ENCODE data around the gene GCNT1.

GCNT1 gene

DNA sequence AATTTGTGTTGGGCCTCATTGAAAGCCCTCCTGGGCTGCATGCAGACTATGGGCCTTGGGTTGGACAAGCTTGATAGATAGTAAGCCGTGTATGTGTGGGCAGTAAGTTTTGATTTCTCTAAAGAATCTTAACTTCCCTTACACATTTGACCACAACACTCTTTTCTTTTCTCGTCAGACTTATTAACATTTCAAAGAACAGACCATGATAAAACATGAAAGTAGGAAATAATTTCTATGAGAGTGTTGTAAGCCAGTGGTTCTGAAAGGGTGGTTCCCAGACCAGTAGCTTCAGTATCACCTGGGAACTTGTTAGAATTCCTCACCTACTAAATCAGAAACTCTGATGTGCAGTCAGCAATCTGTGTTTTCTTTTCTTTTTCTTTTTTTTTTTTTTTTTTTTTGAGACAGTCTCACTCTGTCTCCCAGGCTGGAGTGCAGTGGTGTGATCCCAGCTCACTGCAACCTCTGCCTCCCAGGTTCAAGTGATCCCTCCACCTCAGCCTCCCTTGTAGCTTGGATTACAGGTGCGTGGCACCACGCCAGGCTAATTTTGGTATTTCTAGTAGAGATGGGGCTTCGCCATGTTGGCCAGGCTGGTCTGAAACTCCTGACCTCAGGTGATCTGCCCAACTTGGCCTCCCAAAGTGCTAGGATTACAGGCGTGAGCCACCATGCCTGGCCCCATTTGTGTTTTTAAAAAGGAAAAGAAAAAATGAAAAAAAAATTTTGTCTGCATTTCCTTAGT is 20.0 kb upstream of the GCNT1 start:
- TF ChIP-seq, protein P1, sequence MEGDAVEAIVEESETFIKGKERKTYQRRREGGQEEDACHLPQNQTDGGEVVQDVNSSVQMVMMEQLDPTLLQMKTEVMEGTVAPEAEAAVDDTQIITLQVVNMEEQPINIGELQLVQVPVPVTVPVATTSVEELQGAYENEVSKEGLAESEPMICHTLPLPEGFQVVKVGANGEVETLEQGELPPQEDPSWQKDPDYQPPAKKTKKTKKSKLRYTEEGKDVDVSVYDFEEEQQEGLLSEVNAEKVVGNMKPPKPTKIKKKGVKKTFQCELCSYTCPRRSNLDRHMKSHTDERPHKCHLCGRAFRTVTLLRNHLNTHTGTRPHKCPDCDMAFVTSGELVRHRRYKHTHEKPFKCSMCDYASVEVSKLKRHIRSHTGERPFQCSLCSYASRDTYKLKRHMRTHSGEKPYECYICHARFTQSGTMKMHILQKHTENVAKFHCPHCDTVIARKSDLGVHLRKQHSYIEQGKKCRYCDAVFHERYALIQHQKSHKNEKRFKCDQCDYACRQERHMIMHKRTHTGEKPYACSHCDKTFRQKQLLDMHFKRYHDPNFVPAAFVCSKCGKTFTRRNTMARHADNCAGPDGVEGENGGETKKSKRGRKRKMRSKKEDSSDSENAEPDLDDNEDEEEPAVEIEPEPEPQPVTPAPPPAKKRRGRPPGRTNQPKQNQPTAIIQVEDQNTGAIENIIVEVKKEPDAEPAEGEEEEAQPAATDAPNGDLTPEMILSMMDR (conservative IDR thresholded peaks at IDR 0.05; ENCODE audit: low read depth, low read length): no peak
- H3K4me2 ChIP-seq: peak overlapping the region; percentile 26; the same call in 1 of the 2 replicates
- no peaks in the 10 kb centered on the region for H3K27me3 ChIP-seq (ENCODE audit: insufficient read depth, low read depth)
- H4K20me1 ChIP-seq (ENCODE audit: insufficient read depth): no peaks in the 10 kb centered on the region
- H3K9ac ChIP-seq: no peak overlapping the region
- no peak overlapping the region for H3K4me3 ChIP-seq (IDR thresholded peaks at IDR 0.05; ENCODE audit: insufficient read depth, low read depth, low read length)
- no peaks in the 10 kb centered on the region for H3K36me3 ChIP-seq (ENCODE audit: insufficient read depth)
- no peaks in the 10 kb centered on the region for H3K79me2 ChIP-seq (ENCODE audit: insufficient read depth, low read depth)
- peaks cover 25% of the 10 kb centered on the region for H3K4me1 ChIP-seq (ENCODE audit: low read depth, poor library complexity, severe bottlenecking)
- no peak overlapping the region; the same call in 1 of the 2 replicates for H3K27ac ChIP-seq
- H2AFZ ChIP-seq (ENCODE audit: low read depth): no peak overlapping the region

DNA sequence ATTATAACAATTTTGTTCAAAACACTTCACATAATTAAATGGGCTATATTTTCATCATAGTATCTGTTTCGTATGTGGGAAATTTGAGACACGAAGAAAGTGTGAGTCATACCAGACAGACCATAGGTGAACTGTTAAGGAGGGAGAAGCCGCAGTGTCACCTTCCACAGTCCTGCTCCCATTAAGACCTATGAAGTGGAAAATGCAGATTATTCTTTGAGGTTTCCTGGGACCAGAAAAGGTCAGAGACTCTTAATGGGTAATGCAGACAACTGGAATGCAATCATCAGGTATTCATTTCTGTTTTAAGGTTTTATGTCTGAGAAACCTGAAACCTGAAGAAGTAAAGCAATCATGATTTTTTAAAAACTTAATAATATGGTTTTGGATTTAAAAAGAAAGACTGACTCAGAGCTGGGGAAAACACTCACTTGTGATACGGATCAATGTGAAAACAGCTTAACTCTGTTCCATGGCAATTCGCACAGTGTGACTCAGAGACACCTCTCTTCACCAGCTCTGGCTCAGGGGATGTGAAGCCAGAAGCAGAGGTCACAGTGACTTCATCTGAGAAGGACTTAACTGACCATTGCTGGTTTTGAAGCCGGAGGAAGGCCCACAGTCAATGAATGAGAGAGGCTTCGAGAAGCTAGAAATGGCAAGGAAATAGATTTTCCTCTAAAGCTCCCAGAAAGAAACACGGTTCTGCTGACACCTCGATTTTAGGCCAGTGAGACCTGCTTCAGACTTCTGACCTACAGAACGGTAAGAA is 17.2 kb upstream of the GCNT1 start:
- H3K4me3 ChIP-seq (IDR thresholded peaks at IDR 0.05; ENCODE audit: insufficient read depth, low read depth, low read length): no peak overlapping the region
- no peaks in the 10 kb centered on the region for H3K79me2 ChIP-seq (ENCODE audit: insufficient read depth, low read depth)
- no peak overlapping the region for H3K9ac ChIP-seq
- no peaks in the 10 kb centered on the region for H4K20me1 ChIP-seq (ENCODE audit: insufficient read depth)
- H3K27me3 ChIP-seq (ENCODE audit: insufficient read depth, low read depth): no peaks in the 10 kb centered on the region
- TF ChIP-seq, protein P1 (conservative IDR thresholded peaks at IDR 0.05; ENCODE audit: low read depth, low read length): no peak
- H3K4me2 ChIP-seq: 0 out of 2 replicates have a peak overlapping the region, but pooled peaks have one; percentile 11
- no peaks in the 10 kb centered on the region for H3K36me3 ChIP-seq (ENCODE audit: insufficient read depth)
- H3K27ac ChIP-seq: no peak overlapping the region
- no peak overlapping the region for H2AFZ ChIP-seq (ENCODE audit: low read depth)
- peaks cover 25% of the 10 kb centered on the region for H3K4me1 ChIP-seq (ENCODE audit: low read depth, poor library complexity, severe bottlenecking)

DNA sequence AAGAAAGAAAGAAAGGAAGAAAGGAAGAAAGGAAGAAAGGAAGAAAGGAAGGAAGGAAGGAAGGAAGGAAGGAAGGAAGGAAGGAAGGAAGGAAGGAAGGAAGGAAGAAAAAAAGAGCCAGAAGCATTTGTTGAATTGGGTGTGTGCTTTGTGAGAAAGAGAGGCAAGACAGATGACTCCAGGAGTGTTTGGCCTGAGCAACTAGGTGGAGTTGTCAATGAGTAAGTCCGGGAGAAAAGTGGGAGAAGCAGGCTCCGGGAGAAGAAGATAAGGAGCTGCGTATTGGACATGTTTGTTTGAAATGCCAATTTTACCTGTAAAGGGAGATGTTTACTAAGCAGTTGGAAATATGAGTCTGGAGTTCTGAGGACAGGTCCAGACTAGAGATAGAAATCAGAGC is 15.1 kb upstream of the GCNT1 start:
- no peak overlapping the region for H3K9ac ChIP-seq
- no peaks in the 10 kb centered on the region for H3K36me3 ChIP-seq (ENCODE audit: insufficient read depth)
- H3K79me2 ChIP-seq (ENCODE audit: insufficient read depth, low read depth): no peaks in the 10 kb centered on the region
- peaks cover 29% of the 10 kb centered on the region for H3K4me1 ChIP-seq (ENCODE audit: low read depth, poor library complexity, severe bottlenecking)
- H2AFZ ChIP-seq (ENCODE audit: low read depth): no peak overlapping the region
- no peaks in the 10 kb centered on the region for H3K27me3 ChIP-seq (ENCODE audit: insufficient read depth, low read depth)
- H3K4me3 ChIP-seq (IDR thresholded peaks at IDR 0.05; ENCODE audit: insufficient read depth, low read depth, low read length): no peak overlapping the region
- H3K27ac ChIP-seq: no peak overlapping the region
- TF ChIP-seq, protein P1 (conservative IDR thresholded peaks at IDR 0.05; ENCODE audit: low read depth, low read length): no peak
- H4K20me1 ChIP-seq (ENCODE audit: insufficient read depth): no peaks in the 10 kb centered on the region
- H3K4me2 ChIP-seq: no peak overlapping the region

DNA sequence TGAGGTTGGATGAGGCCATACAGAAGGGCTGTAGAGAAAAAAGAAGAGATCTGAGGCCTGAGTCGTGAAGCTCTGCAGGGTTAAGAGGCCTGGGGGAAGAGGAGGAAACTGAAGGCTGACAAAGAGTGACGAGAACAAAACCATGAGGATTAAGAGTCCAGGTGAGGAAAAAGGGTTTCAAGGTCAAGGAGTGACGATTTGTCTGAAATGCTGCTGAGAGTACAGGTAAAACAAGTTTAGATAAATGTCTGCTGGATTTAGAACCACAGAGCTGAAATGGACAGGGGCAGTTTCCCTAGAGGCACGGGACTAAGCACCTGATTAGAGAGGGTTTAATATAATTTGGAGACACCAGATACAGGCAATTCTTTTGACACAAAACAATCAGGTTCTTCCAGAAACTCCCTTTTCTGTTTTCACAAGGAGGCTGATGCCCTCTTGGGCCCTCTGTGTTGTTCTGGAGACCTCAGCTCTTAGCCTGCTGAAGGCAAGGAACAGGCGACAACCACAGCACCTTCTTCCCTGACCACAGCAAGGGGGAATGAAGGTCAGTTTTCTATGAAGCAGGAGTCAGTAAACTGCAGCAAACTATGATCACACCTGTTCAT is 14.6 kb upstream of the GCNT1 start:
- H3K36me3 ChIP-seq (ENCODE audit: insufficient read depth): no peaks in the 10 kb centered on the region
- H3K27ac ChIP-seq: no peak overlapping the region
- H3K79me2 ChIP-seq (ENCODE audit: insufficient read depth, low read depth): no peaks in the 10 kb centered on the region
- H3K27me3 ChIP-seq (ENCODE audit: insufficient read depth, low read depth): no peaks in the 10 kb centered on the region
- H4K20me1 ChIP-seq (ENCODE audit: insufficient read depth): no peaks in the 10 kb centered on the region
- H3K4me3 ChIP-seq (IDR thresholded peaks at IDR 0.05; ENCODE audit: insufficient read depth, low read depth, low read length): no peak overlapping the region
- H3K4me2 ChIP-seq: no peak overlapping the region
- peaks cover 24% of the 10 kb centered on the region for H3K4me1 ChIP-seq (ENCODE audit: low read depth, poor library complexity, severe bottlenecking)
- H3K9ac ChIP-seq: no peak overlapping the region
- no peak overlapping the region for H2AFZ ChIP-seq (ENCODE audit: low read depth)
- TF ChIP-seq, protein P1 (conservative IDR thresholded peaks at IDR 0.05; ENCODE audit: low read depth, low read length): no peak
